Brain microvascular endothelial cell (primary cell): ENCODE data around the gene ACOXL.

Experiments used
- DNase-seq: peaks from one replicate; pipeline ENCODE4 v3.0.0-alpha.2; 2020
- H3K27ac ChIP-seq: fragments of 250-450 bp; sonication (Bioruptor Pico); 2 replicates; pipeline ENCODE4 v1.5.1; 2020; ENCODE audit warnings: mild to moderate bottlenecking, moderate library complexity
- H3K27me3 ChIP-seq: fragments of 250-450 bp; sonication (Bioruptor Pico); replicated peaks from 2 replicates; pipeline ENCODE4 v1.5.1; 2020; ENCODE audit warnings: mild to moderate bottlenecking
- H3K36me3 ChIP-seq: fragments of 250-450 bp; sonication (Bioruptor Pico); replicated peaks from 2 replicates; pipeline ENCODE4 v1.5.1; 2020; ENCODE audit warnings: mild to moderate bottlenecking
- H3K4me3 ChIP-seq: 2 replicates; pipeline ENCODE4 v1.5.1; 2011; ENCODE audit warnings: low read depth, mild to moderate bottlenecking, control low read depth, low read length, moderate library complexity
- CTCF ChIP-seq: IDR thresholded peaks from 2 replicates; pipeline ENCODE4 v1.5.1; 2011; ENCODE audit warnings: low read depth, mild to moderate bottlenecking, moderate library complexity, low read length, control low read depth, inconsistent platforms; ENCODE audit errors: missing control alignments
- in situ Hi-C: cut with HindIII; loops from 2 replicates; pipeline ENCODE4 v1.10.0; 2017; ENCODE audit warnings: low sequenced_read_pairs, low pct_ligation_motif_present

ACOXL gene

DNA sequence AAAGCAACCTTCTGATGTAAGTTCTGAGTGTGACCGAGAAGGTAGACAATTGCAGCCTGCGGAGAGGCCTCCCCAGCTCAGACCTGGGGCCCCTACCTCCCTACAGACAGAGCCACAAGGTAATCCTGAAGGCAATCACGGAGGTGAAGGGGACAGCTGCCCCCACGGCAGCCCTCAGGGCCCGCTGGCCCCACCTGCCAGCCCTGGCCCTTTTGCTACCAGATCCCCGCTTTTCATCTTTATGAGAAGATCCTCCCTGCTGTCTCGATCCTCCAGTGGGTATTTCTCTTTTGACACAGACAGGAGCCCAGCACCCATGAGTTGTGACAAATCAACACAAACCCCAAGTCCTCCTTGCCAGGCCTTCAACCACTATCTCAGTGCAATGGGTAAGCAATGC, 391.4 kb downstream of the ACOXL start:
- Histone ChIP-seq H3K36me3 (no peaks in the 10 kb centered on the region), H3K27me3 (no peaks in the 10 kb centered on the region), H3K4me3 (no peak overlapping the region), H3K27ac (no peak overlapping the region)
- no peak for TF ChIP-seq CTCF
- in situ Hi-C loops = no loop called here
- DNase-seq = no peak

DNA sequence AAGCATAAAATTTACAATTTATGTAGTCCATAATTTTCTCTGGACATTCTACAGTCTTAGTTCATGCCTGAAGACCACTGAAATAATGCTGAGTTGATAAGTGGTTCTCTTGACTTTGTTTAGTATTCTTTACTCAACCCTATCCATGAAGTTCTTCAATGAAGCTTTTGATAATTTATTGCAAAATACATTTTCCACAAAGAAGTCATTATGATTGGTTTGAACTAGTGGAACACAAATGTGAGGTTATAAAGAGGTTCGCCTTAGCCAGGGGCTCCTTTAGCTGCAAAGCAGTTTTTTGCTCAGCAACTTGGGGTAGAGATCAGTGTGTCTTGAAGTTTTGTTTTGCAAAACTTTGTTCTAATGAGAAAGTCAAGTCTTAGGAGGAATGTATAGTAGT, 394.2 kb downstream of the ACOXL start:
- Histone ChIP-seq H3K27ac (no peak overlapping the region), H3K27me3 (no peaks in the 10 kb centered on the region), H3K36me3 (no peaks in the 10 kb centered on the region), H3K4me3 (no peak overlapping the region)
- DNase-seq = no peak
- in situ Hi-C loops = no loop called here
- TF ChIP-seq CTCF = no peak

DNA sequence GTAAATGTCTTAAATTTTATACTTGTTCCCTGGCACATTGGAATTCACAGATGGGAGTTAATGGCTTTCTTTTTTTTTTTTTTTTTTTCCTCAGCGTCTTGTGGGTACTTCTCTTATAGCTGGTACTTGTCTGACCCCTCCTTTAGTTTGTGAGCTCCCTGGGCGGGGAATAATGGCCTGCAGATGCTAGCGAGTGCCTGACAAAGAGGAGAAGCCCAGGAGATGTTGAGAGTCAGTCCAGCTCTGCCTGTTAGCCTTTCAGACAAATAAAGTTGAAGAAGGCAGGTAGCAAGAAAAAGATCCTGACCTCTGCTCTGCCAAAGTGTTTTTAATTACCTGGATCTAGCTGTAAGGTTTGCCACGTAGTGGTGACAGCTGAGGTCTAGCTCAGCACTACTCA, 395.0 kb downstream of the ACOXL start:
- Histone ChIP-seq H3K36me3 (no peaks in the 10 kb centered on the region), H3K27ac (no peak overlapping the region), H3K27me3 (no peaks in the 10 kb centered on the region), H3K4me3 (no peak overlapping the region)
- TF ChIP-seq CTCF = no peak
- in situ Hi-C loops = no loop called here
- DNase-seq = no peak

DNA sequence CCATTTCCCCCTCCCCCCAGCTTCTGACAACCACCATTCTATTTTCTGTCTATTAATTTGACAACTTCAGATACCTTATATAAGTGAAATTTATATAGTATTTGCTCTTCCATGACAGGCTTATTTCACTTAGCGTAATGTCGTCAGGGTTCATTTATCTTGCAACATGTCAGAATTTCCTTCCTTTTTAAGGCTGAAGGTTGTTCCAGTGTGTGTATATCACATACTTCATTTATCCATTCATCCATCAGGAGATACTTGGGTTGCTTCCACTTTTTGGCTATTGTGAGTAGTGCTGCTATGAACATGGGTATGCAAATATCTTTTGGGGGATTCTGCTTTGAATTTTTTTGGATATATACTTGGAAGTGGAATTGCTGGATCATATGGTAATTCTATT, 395.7 kb downstream of the ACOXL start:
- no peak for DNase-seq
- H3K27me3 ChIP-seq = no peaks in the 10 kb centered on the region
- H3K4me3 ChIP-seq = no peak overlapping the region
- in situ Hi-C loops = no loop called here
- no peak for TF ChIP-seq CTCF
- no peaks in the 10 kb centered on the region for H3K36me3 ChIP-seq
- H3K27ac ChIP-seq = no peak overlapping the region

GRCh38 chr2:111133603-111134002, 401.2 kb downstream of the ACOXL start:
- Histone ChIP-seq H3K27ac (no peak overlapping the region), H3K4me3 (no peak overlapping the region), H3K27me3 (no peaks in the 10 kb centered on the region), H3K36me3 (no peaks in the 10 kb centered on the region)
- DNase-seq = no peak
- TF ChIP-seq CTCF = no peak
- in situ Hi-C loops = no loop called here

DNA sequence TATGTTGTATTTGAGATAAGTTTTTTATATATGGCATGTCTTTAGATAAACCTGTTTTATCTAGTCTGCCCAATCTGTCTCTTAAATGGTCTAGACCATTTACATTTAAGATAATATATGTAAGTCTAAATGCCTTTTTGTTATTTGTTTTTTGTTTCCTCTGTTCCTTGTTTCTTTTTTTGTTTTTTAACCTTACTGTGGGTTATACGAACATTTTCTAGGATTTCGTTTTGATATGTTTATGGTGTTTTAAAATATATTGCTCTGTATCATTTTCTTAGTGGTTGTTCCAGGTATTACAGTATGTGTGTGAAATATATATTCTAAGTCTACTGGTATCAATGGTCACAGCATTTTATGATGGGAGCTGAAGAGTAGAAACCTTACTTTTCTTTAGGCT, 401.7 kb downstream of the ACOXL start:
- no peak overlapping the region for H3K27ac ChIP-seq
- in situ Hi-C loops = no loop called here
- H3K4me3 ChIP-seq = no peak overlapping the region
- H3K27me3 ChIP-seq = no peaks in the 10 kb centered on the region
- TF ChIP-seq CTCF = no peak
- no peaks in the 10 kb centered on the region for H3K36me3 ChIP-seq
- no peak for DNase-seq
